Loucy (cell line): ENCODE results near the gene TAOK2.
"Not testable (repeated sequence)": the region's sequence is repeated elsewhere in the genome, so short reads cannot be mapped to it uniquely, and the experiment has no call there.

Experiments used
- H2AFZ ChIP-seq: fragments of 200-600 bp; sonication (generic); 2 replicates; pipeline ENCODE4 v1.6.0; 2016; ENCODE audit warnings: antibody characterized with exemption, mild to moderate bottlenecking, low read length, moderate library complexity
- H3F3A ChIP-seq: fragments of 200-600 bp; 2 replicates; pipeline ENCODE4 v1.6.0; 2016; ENCODE audit warnings: antibody characterized with exemption, low read depth, mild to moderate bottlenecking
- H3K27me3 ChIP-seq: fragments of 200-600 bp; sonication (generic); 2 replicates; pipeline ENCODE4 v1.6.1; 2014; ENCODE audit warnings: low read length, mild to moderate bottlenecking; ENCODE audit not compliant: insufficient read depth, poor library complexity, severe bottlenecking
- H3K36me3 ChIP-seq: fragments of 200-600 bp; sonication (generic); 2 replicates; pipeline ENCODE4 v1.6.1; 2016; ENCODE audit warnings: low read length; ENCODE audit not compliant: insufficient read depth
- H3K4me1 ChIP-seq: fragments of 200-600 bp; sonication (generic); 2 replicates; pipeline ENCODE4 v1.5.1; 2014; ENCODE audit warnings: low read length, mild to moderate bottlenecking; ENCODE audit not compliant: insufficient read depth, poor library complexity, severe bottlenecking
- H3K4me2 ChIP-seq: fragments of 200-600 bp; sonication (generic); 2 replicates; pipeline ENCODE4 v1.6.0; 2014; ENCODE audit warnings: antibody characterized with exemption, low read length, low read depth, mild to moderate bottlenecking; ENCODE audit not compliant: poor library complexity, severe bottlenecking
- H3K4me3 ChIP-seq: fragments of 200-600 bp; sonication (generic); 2 replicates; pipeline ENCODE4 v1.5.1; 2014; ENCODE audit warnings: low read length, mild to moderate bottlenecking, mixed read lengths; ENCODE audit not compliant: poor library complexity, severe bottlenecking
- H3K79me2 ChIP-seq: fragments of 200-600 bp; sonication (generic); 2 replicates; pipeline ENCODE4 v1.6.1; 2014; ENCODE audit warnings: low read length; ENCODE audit not compliant: insufficient read depth
- H3K9ac ChIP-seq: fragments of 200-600 bp; sonication (generic); 2 replicates; pipeline ENCODE4 v1.6.0; 2014; ENCODE audit warnings: mild to moderate bottlenecking, low read depth, low read length, moderate library complexity; ENCODE audit not compliant: poor library complexity, severe bottlenecking
- H3K9me2 ChIP-seq: fragments of 200-600 bp; sonication (generic); replicated peaks from 2 replicates; pipeline ENCODE4 v1.6.1; 2016; ENCODE audit warnings: low read depth, low read length, mixed read lengths
- H3K9me3 ChIP-seq: fragments of 200-600 bp; sonication (generic); 2 replicates; pipeline ENCODE4 v1.6.1; 2014; ENCODE audit warnings: mild to moderate bottlenecking, antibody characterized with exemption, low read length, low read depth; ENCODE audit not compliant: insufficient read depth
- H4K20me1 ChIP-seq: fragments of 200-600 bp; sonication (generic); 2 replicates; pipeline ENCODE4 v1.6.0; 2014; ENCODE audit warnings: antibody characterized with exemption, low read length, mild to moderate bottlenecking; ENCODE audit not compliant: insufficient read depth, poor library complexity, severe bottlenecking
- CTCF ChIP-seq: fragments of 200-600 bp; sonication (generic); conservative IDR thresholded peaks from 2 replicates; pipeline ENCODE4 v1.5.1; 2014; ENCODE audit warnings: mild to moderate bottlenecking, antibody characterized with exemption, low read length
- EZH2phosphoT487 ChIP-seq: fragments of 200-600 bp; IDR thresholded peaks from 2 replicates; pipeline ENCODE4 v1.6.1; 2018; ENCODE audit warnings: antibody characterized with exemption, mild to moderate bottlenecking, moderate library complexity, borderline replicate concordance

The TAOK2 gene

GRCh38 chr16:30015450-30015849 is 41.8 kb downstream of the TAOK2 start:
- not testable (repeated sequence) for H3K79me2 ChIP-seq, H3K27me3 ChIP-seq, H3K4me1 ChIP-seq, H4K20me1 ChIP-seq, H3K9me3 ChIP-seq, H3K9me2 ChIP-seq, H2AFZ ChIP-seq, H3K36me3 ChIP-seq, H3K9ac ChIP-seq, H3K4me2 ChIP-seq, H3F3A ChIP-seq, H3K4me3 ChIP-seq

GRCh38 chr16:30016555-30017276 is 43.0 kb downstream of the TAOK2 start:
- Histone ChIP-seq H3K9ac (no peak overlapping the region), H3K36me3 (no peaks in the 10 kb centered on the region), H3K4me3 (no peak overlapping the region), H2AFZ (no peak overlapping the region), H4K20me1 (no peaks in the 10 kb centered on the region), H3K9me3 (no peaks in the 10 kb centered on the region), H3K79me2 (no peaks in the 10 kb centered on the region), H3K4me2 (no peak overlapping the region), H3K9me2 (no peaks in the 10 kb centered on the region), H3F3A (no peaks in the 10 kb centered on the region), H3K27me3 (no peaks in the 10 kb centered on the region), H3K4me1 (peaks cover 4% of the 10 kb centered on the region)
- TF ChIP-seq EZH2phosphoT487 = no peak
- no peak for TF ChIP-seq CTCF

- no peaks in the 10 kb centered on the region for H4K20me1 ChIP-seq
- H3K4me2 ChIP-seq = no peak overlapping the region
- H3K9me2 ChIP-seq = no peaks in the 10 kb centered on the region
- TF ChIP-seq EZH2phosphoT487 (no peak), CTCF (no peak)
- H3K4me3 ChIP-seq = no peak overlapping the region
- H3K79me2 ChIP-seq = no peaks in the 10 kb centered on the region
- no peaks in the 10 kb centered on the region for H3K9me3 ChIP-seq
- no peaks in the 10 kb centered on the region for H3K27me3 ChIP-seq
- H2AFZ ChIP-seq = no peak overlapping the region
- H3K36me3 ChIP-seq = no peaks in the 10 kb centered on the region
- H3K9ac ChIP-seq = no peak overlapping the region
- H3F3A ChIP-seq = no peaks in the 10 kb centered on the region
- peaks cover 4% of the 10 kb centered on the region for H3K4me1 ChIP-seq
These were observed 43.6 kb downstream of the TAOK2 start for GRCh38 chr16:30017277-30017656.

- not testable (repeated sequence) for H3K9me3 ChIP-seq, H3K9ac ChIP-seq, H3K9me2 ChIP-seq, H3K36me3 ChIP-seq, H2AFZ ChIP-seq, H3K4me3 ChIP-seq, H3K79me2 ChIP-seq, H3K4me2 ChIP-seq, H3K4me1 ChIP-seq, H4K20me1 ChIP-seq, H3F3A ChIP-seq, H3K27me3 ChIP-seq
These were observed 44.3 kb downstream of the TAOK2 start for GRCh38 chr16:30017937-30018336.
